IMR-90 (cell line): ENCODE data around the gene KRTAP10-6. TPM values are rescaled to one million over a fixed set of nuclear protein-coding genes. Genes with fewer than 3 reads are reported as not detected.

Source experiments
- ATAC-seq: fragments of 200-7000 bp; cut with Tn5 transposase; 2 replicates; pipeline ENCODE4 v1.9.1; 2020; ENCODE audit warnings: low read depth, mild to moderate bottlenecking, moderate library complexity
- BruUV-seq: library from RNA; stranded (reverse); fragments of 400-500 nt; replicated peaks from 2 replicates; lab custom pipeline; 2021; lab: Mats Ljungman, UMichigan
- CTCF ChIA-PET: fragments of 300-600 bp; formaldehyde crosslinking; extraction: SDS; loops from one replicate; lab custom pipeline; 2021; ENCODE audit warnings: antibody characterized with exemption; lab: Yijun Ruan, JAX
- POLR2A ChIA-PET: fragments of 300-600 bp; sonication (Branson Sonifier 250); formaldehyde crosslinking; loops from one replicate; lab custom pipeline; 2022; ENCODE audit warnings: antibody characterized with exemption; ENCODE audit not compliant: unreplicated experiment; lab: Charles Lee
- DNase-seq: peaks from one replicate; pipeline ENCODE4 v3.0.0; 2013
- H2AFZ ChIP-seq: replicated peaks from 2 replicates; pipeline ENCODE3; 2013; ENCODE audit warnings: low read length, mild to moderate bottlenecking; ENCODE audit not compliant: poor library complexity
- H2AK5ac ChIP-seq: 2 replicates; pipeline ENCODE4 v1.6.1; 2013; ENCODE audit warnings: low read depth, low read length, inconsistent platforms
- H2AK9ac ChIP-seq: replicated peaks from 2 replicates; pipeline ENCODE3; 2013; ENCODE audit warnings: mild to moderate bottlenecking, low read depth, low read length, moderate library complexity; ENCODE audit not compliant: poor library complexity
- H2BK120ac ChIP-seq: 2 replicates; pipeline ENCODE4 v1.6.1; 2013; ENCODE audit warnings: low read depth, low read length, inconsistent platforms
- H2BK15ac ChIP-seq: 3 replicates; pipeline ENCODE4 v1.6.1; 2013; ENCODE audit warnings: low read depth, low read length, inconsistent platforms
- H2BK20ac ChIP-seq: 2 replicates; pipeline ENCODE4 v1.6.1; 2013; ENCODE audit warnings: low read depth, mild to moderate bottlenecking, inconsistent platforms, low read length, moderate library complexity
- H2BK5ac ChIP-seq: 2 replicates; pipeline ENCODE4 v1.6.1; 2013; ENCODE audit warnings: mild to moderate bottlenecking, low read depth, low read length, inconsistent platforms; ENCODE audit not compliant: poor library complexity, severe bottlenecking
- H3K14ac ChIP-seq: replicated peaks from 2 replicates; pipeline ENCODE4 v1.6.1; 2013; ENCODE audit warnings: low read depth, low read length, inconsistent platforms
- H3K18ac ChIP-seq: 2 replicates; pipeline ENCODE4 v1.6.1; 2013; ENCODE audit warnings: low read depth, low read length, control low read depth
- H3K23ac ChIP-seq: 2 replicates; pipeline ENCODE4 v1.6.1; 2013; ENCODE audit warnings: low read depth, low read length, inconsistent platforms
- H3K27ac ChIP-seq: 2 replicates; pipeline ENCODE4 v1.5.1; 2013; ENCODE audit warnings: mild to moderate bottlenecking, control low read depth, low read length; ENCODE audit not compliant: insufficient read depth
- H3K27me3 ChIP-seq: 2 replicates; pipeline ENCODE4 v1.6.1; 2013; ENCODE audit warnings: low read length; ENCODE audit not compliant: control insufficient read depth, insufficient read depth
- H3K36me3 ChIP-seq: 2 replicates; pipeline ENCODE4 v1.6.1; 2013; ENCODE audit warnings: low read length, mixed read lengths; ENCODE audit not compliant: control insufficient read depth, insufficient read depth
- H3K4ac ChIP-seq: 2 replicates; pipeline ENCODE4 v1.6.1; 2013; ENCODE audit warnings: low read depth, low read length, inconsistent platforms
- H3K4me1 ChIP-seq: 2 replicates; pipeline ENCODE4 v1.6.1; 2013; ENCODE audit warnings: low read length, mixed read lengths; ENCODE audit not compliant: control insufficient read depth, insufficient read depth
- H3K4me2 ChIP-seq: 2 replicates; pipeline ENCODE4 v1.6.1; 2013; ENCODE audit warnings: low read depth, mild to moderate bottlenecking, control low read depth, low read length, moderate library complexity
- H3K4me3 ChIP-seq: 2 replicates; pipeline ENCODE4 v1.5.1; 2013; ENCODE audit warnings: low read depth, mild to moderate bottlenecking, control low read depth, low read length, moderate library complexity; ENCODE audit not compliant: insufficient read depth
- H3K56ac ChIP-seq: 2 replicates; pipeline ENCODE4 v1.6.1; 2013; ENCODE audit warnings: low read length, inconsistent platforms; ENCODE audit not compliant: insufficient read depth; ENCODE audit errors: extremely low read depth
- H3K79me1 ChIP-seq, 2 experiments: 2 replicates each; pipeline ENCODE4 v1.6.1; 2013; ENCODE audit warnings: low read length in 2 of 2, inconsistent platforms in 1 of 2, low read depth in 1 of 2
- H3K9ac ChIP-seq: 2 replicates; pipeline ENCODE4 v1.6.1; 2013; ENCODE audit warnings: low read depth, low read length, control low read depth
- H3K9me1 ChIP-seq: 2 replicates; pipeline ENCODE4 v1.6.1; 2013; ENCODE audit warnings: low read length, inconsistent platforms; ENCODE audit not compliant: insufficient read depth
- H3K9me3 ChIP-seq: 2 replicates; pipeline ENCODE4 v1.6.1; 2013; ENCODE audit warnings: low read length; ENCODE audit not compliant: control insufficient read depth, insufficient read depth
- H4K20me1 ChIP-seq: 2 replicates; pipeline ENCODE4 v1.6.1; 2013; ENCODE audit warnings: low read length, inconsistent platforms; ENCODE audit not compliant: insufficient read depth
- H4K5ac ChIP-seq: 2 replicates; pipeline ENCODE4 v1.6.1; 2013; ENCODE audit warnings: mild to moderate bottlenecking, low read depth, low read length, control low read depth
- H4K8ac ChIP-seq, 2 experiments: 2 replicates each; pipeline ENCODE4 v1.6.1; 2013; ENCODE audit warnings: low read depth in 2 of 2, low read length in 2 of 2, control low read depth in 1 of 2, inconsistent platforms in 1 of 2
- H4K91ac ChIP-seq: 2 replicates; pipeline ENCODE4 v1.6.1; 2013; ENCODE audit warnings: low read depth, low read length, inconsistent platforms; ENCODE audit not compliant: insufficient read depth
- CEBPB ChIP-seq: IDR thresholded peaks from 2 replicates; pipeline ENCODE4 v1.6.1; 2012; ENCODE audit warnings: low read depth, low read length, improper control_type of control experiment
- MXI1 ChIP-seq: IDR thresholded peaks from 2 replicates; pipeline ENCODE4 v1.6.1; 2012; ENCODE audit warnings: low read depth, mild to moderate bottlenecking, low read length, moderate library complexity, borderline replicate concordance
- WGBS, 2 experiments: methylation state at CpG; one replicate each; pipeline versions ENCODE4 v1.1.5 to v1.1.7; 2013; ENCODE audit warnings: missing lambda C conversion rate in 2 of 2; ENCODE audit not compliant: insufficient read length in 1 of 2; ENCODE audit errors: extremely low coverage in 2 of 2; 5-methylcytosine and 5-hydroxymethylcytosine counted together
- dilution Hi-C: fragments of 300-500 bp; cut with HindIII; formaldehyde crosslinking; loops from one replicate; pipeline ENCODE4 v1.14.3; 2018; ENCODE audit warnings: low sequenced_read_pairs; ENCODE audit not compliant: unreplicated experiment
- in situ Hi-C: fragments of 300-500 bp; cut with MboI; formaldehyde crosslinking; loops from 3 replicates; pipeline ENCODE4 v1.14.3; 2019; ENCODE audit warnings: low sequenced_read_pairs, inconsistent platforms, mixed read lengths
- intact Hi-C: fragments of 100-400 bp; cut with micrococcal nuclease; formaldehyde crosslinking; loops from 2 replicates; pipeline ENCODE4 v1.10.0; 2022
- polyA plus RNA-seq, 3 experiments: library from polyadenylated mRNA; depleted of rRNA; stranded (reverse); fragments of >200 nt; gene quantifications; 2 replicates each; pipeline ENCODE4 v1.2.3, GENCODE V29; 2012; ENCODE audit warnings: low replicate concordance in 1 of 3
- total RNA-seq: library from RNA; depleted of rRNA; stranded (reverse); fragments of >200 nt; gene quantifications from 2 replicates; pipeline ENCODE4 v1.2.3, GENCODE V29; 2012

Gene KRTAP10-6
- total and polyA plus RNA-seq, 2 of the 4 experiments (the other 2 are of a cell fraction): not detected

DNA sequence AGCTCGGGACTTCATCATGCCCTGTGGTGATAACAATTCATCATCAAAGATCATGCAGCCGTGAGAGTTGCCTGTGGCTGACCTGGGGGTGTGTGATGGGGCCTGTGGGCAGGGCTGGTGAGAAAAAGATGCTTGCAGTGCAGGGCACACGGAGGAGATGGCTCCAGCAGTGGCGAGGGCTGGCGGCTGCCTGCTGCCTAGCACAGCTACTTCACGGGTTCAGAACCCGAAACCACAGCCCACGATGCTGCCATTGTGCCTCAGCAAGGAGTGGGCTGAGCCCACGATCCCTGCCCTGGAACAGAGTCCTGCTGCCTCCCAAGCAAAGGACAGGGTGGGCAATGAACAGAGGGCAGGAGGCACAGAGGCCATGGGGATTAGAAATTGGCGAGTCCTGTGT, 34.0 kb upstream of the KRTAP10-6 start:
- 0 out of 2 replicates have a peak, but pooled peaks cover 1% of the 10 kb centered on the region for H3K9me3 ChIP-seq
- H3K36me3 ChIP-seq: no peaks in the 10 kb centered on the region
- no peak overlapping the region for H3K4ac ChIP-seq
- H3K9me1 ChIP-seq: no peaks in the 10 kb centered on the region
- no peak overlapping the region for H2BK5ac ChIP-seq
- no peak overlapping the region for H2AFZ ChIP-seq
- no peak overlapping the region for H2BK15ac ChIP-seq
- H2BK120ac ChIP-seq: no peak overlapping the region
- H3K27me3 ChIP-seq: peaks cover 2% of the 10 kb centered on the region; the same call in 1 of the 2 replicates
- TF ChIP-seq MXI1: no peak
- no peak for TF ChIP-seq CEBPB
- no peak overlapping the region for H3K23ac ChIP-seq
- BruUV-seq: no TSS peak
- H3K9ac ChIP-seq: no peak overlapping the region
- H3K14ac ChIP-seq: no peak overlapping the region
- no peak overlapping the region for H3K4me2 ChIP-seq
- CTCF ChIA-PET: no interaction called here
- H3K27ac ChIP-seq: no peak overlapping the region
- H2AK5ac ChIP-seq: no peak overlapping the region
- ATAC-seq: no peak
- H4K5ac ChIP-seq: no peak overlapping the region
- dilution Hi-C loops (no loop called here), intact Hi-C loops (no loop called here), in situ Hi-C loops (no loop called here)
- H4K20me1 ChIP-seq: no peaks in the 10 kb centered on the region
- DNase-seq: no peak
- no peak overlapping the region for H3K56ac ChIP-seq
- no peak overlapping the region for H3K4me3 ChIP-seq
- no peaks in the 10 kb centered on the region for H3K4me1 ChIP-seq
- H2BK20ac ChIP-seq: no peak overlapping the region
- no peak overlapping the region for H4K91ac ChIP-seq
- H2AK9ac ChIP-seq: no peak overlapping the region
- no peaks in the 10 kb centered on the region for H3K79me1 ChIP-seq
- no peak overlapping the region for H3K18ac ChIP-seq
- H4K8ac ChIP-seq: no peak overlapping the region
- 43% methylated on average over 2 of the region's 10 CpGs; no CpG with 5 or more reads in 1 of the 2 experiments for WGBS, 2 experiments
- POLR2A ChIA-PET: no interaction called here
